SH-SY5Y (cell line): Measurements from ENCODE around the gene ARHGDIA.

Experiments used
- GATA2 ChIP-seq: IDR thresholded peaks from 2 replicates; pipeline ENCODE4 v1.6.1; 2011; ENCODE audit warnings: mild to moderate bottlenecking, low read depth, low read length
- GATA3 ChIP-seq: IDR thresholded peaks from 2 replicates; pipeline ENCODE4 v1.6.1; 2011; ENCODE audit warnings: low read depth, mild to moderate bottlenecking, low read length, moderate library complexity

- TF ChIP-seq GATA2 (no peak), GATA3 (no peak)
Measured at GRCh38 chr17:81840826-81841778, 30.0 kb downstream of the ARHGDIA start.
